Endothelial cell of umbilical vein (primary cell): ENCODE results near the gene IL23A.

Source experiments
- CTCF ChIP-seq, 2 donors: IDR thresholded peaks; 1 replicate in 1 of 2; 2 replicates in 1 of 2; pipeline ENCODE4 v1.5.1; 2011; ENCODE audit warnings: low read length in 2 of 2, mild to moderate bottlenecking in 2 of 2, moderate library complexity in 2 of 2, control low read depth in 1 of 2, inconsistent platforms in 1 of 2, low read depth in 1 of 2; ENCODE audit not compliant: insufficient read depth in 1 of 2; ENCODE audit errors: extremely low read depth in 1 of 2
- EZH2 ChIP-seq: IDR thresholded peaks from 2 replicates; pipeline ENCODE4 v1.6.1; 2012; ENCODE audit warnings: borderline replicate concordance, low read depth, mild to moderate bottlenecking, moderate library complexity, low read length, inconsistent platforms; ENCODE audit not compliant: severe bottlenecking
- POLR2A ChIP-seq: IDR thresholded peaks from 2 replicates; pipeline ENCODE4 v1.6.1; 2012; ENCODE audit warnings: low read depth, mild to moderate bottlenecking, control low read depth, low read length
- POLR2AphosphoS5 ChIP-seq: IDR thresholded peaks from 2 replicates; pipeline ENCODE4 v1.6.1; 2012; ENCODE audit warnings: low read depth, mild to moderate bottlenecking, control low read depth, low read length, moderate library complexity; ENCODE audit not compliant: insufficient read depth

- TF ChIP-seq EZH2 (no peak), CTCF (IDR thresholded peaks at IDR 0.05; ENCODE audit: extremely low read depth in 1 of 2, insufficient read depth in 1 of 2, low read depth in 1 of 2, low read length in 2 of 2) (no peak), POLR2A (no peak), POLR2AphosphoS5 (no peak)
These were observed 41.3 kb upstream of the IL23A start for GRCh38 chr12:56297400-56297799.
